ENCODE data around the gene TPGS2. TPM values are rescaled to one million over a fixed set of nuclear protein-coding genes. Genes with fewer than 3 reads are reported as not detected.

Gene TPGS2
- total RNA-seq, 1 experiment from 2014 or later: 93.3 TPM

DNA sequence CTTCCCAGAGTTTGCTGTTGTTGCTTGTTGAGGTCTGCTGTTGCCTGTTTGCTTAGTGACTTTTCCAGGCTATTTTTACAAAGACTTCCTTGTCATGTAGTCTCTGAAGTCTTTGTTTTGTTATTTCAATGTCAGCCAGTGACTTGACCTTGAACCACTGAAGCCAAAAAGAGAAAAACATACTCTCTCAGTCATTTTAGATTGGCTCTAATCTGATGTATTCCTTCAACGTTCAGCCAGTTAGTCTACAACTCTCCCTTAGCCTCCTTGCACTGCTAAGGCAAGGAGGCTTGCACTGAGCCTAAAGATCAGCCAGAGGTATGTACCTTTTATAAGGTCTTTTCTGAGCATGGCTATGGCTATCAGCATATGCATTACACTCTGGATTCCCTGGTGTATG is 28.0 kb upstream of the TPGS2 start:
- ChIA-PET RAD21 (ENCODE audit: low non-redundant PET in 1 of 2, low total read pairs in 2 of 2, uncharacterized antibody in 2 of 2, unreplicated experiment in 2 of 2) (no interaction called here), CTCF (no interaction called here), POLR2A (no interaction called here)
- no peaks in the 10 kb centered on the region for H3K27me3 ChIP-seq (ENCODE audit: insufficient read depth, low read length)
- DNase-seq (ENCODE audit: low read depth, low spot score) (no peak), ATAC-seq (no peak)
- no peak overlapping the region for H3K4me2 ChIP-seq (ENCODE audit: low read length)
- no TSS peak for BruUV-seq (replicated peaks)
- H3K79me2 ChIP-seq (ENCODE audit: insufficient read depth, low read length): no peaks in the 10 kb centered on the region
- H3K27ac ChIP-seq (ENCODE audit: low read depth, low read length): no peak overlapping the region
- no peaks in the 10 kb centered on the region for H3K4me1 ChIP-seq (ENCODE audit: control insufficient read depth in 1 of 2, insufficient read depth in 2 of 2, low read length in 2 of 2)
- no peak overlapping the region for H2AFZ ChIP-seq (ENCODE audit: low read depth, low read length, poor library complexity, severe bottlenecking)
- no peaks in the 10 kb centered on the region; a peak in 1 of 4 replicates for H3K9me3 ChIP-seq (ENCODE audit: control insufficient read depth in 1 of 2, insufficient read depth in 1 of 2, low read depth in 1 of 2, low read length in 2 of 2)
- no peaks in the 10 kb centered on the region for H3K9me2 ChIP-seq (ENCODE audit: insufficient read depth)
- no peak overlapping the region for H3K9ac ChIP-seq (ENCODE audit: low read length)
- H3K4me3 ChIP-seq (replicated peaks in 1 of 2; ENCODE audit: low read depth in 1 of 2, low read length in 2 of 2): no peak overlapping the region
- TF ChIP-seq SP1 (IDR thresholded peaks at IDR 0.05; ENCODE audit: low read depth) (no peak), ZBTB33 (IDR thresholded peaks at IDR 0.05; ENCODE audit: extremely low read depth, insufficient replicate concordance, low read length) (no peak), FOSL1 (IDR thresholded peaks at IDR 0.05; ENCODE audit: low read depth) (no peak), TCF7L2 (IDR thresholded peaks at IDR 0.05; ENCODE audit: borderline replicate concordance, extremely low read depth, insufficient read depth, insufficient read length) (no peak), ELF1 (IDR thresholded peaks at IDR 0.05; ENCODE audit: borderline replicate concordance, low read depth) (no peak), RAD21 (IDR thresholded peaks at IDR 0.05; ENCODE audit: low read depth) (no peak), JUND (IDR thresholded peaks at IDR 0.05) (no peak), CBX3 (IDR thresholded peaks at IDR 0.05; ENCODE audit: low read depth) (no peak)
- TF ChIP-seq, protein P1, sequence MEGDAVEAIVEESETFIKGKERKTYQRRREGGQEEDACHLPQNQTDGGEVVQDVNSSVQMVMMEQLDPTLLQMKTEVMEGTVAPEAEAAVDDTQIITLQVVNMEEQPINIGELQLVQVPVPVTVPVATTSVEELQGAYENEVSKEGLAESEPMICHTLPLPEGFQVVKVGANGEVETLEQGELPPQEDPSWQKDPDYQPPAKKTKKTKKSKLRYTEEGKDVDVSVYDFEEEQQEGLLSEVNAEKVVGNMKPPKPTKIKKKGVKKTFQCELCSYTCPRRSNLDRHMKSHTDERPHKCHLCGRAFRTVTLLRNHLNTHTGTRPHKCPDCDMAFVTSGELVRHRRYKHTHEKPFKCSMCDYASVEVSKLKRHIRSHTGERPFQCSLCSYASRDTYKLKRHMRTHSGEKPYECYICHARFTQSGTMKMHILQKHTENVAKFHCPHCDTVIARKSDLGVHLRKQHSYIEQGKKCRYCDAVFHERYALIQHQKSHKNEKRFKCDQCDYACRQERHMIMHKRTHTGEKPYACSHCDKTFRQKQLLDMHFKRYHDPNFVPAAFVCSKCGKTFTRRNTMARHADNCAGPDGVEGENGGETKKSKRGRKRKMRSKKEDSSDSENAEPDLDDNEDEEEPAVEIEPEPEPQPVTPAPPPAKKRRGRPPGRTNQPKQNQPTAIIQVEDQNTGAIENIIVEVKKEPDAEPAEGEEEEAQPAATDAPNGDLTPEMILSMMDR (IDR thresholded peaks at IDR 0.05 in 2 of 3, conservative IDR thresholded peaks at IDR 0.05 in 1 of 3; ENCODE audit: borderline replicate concordance in 1 of 3, insufficient read depth in 1 of 3, low read depth in 2 of 3, low read length in 2 of 3): no peak
- no peaks in the 10 kb centered on the region for H3K36me3 ChIP-seq (ENCODE audit: control insufficient read depth in 1 of 2, insufficient read depth in 2 of 2, low read length in 2 of 2)
- no peaks in the 10 kb centered on the region for H4K20me1 ChIP-seq (ENCODE audit: insufficient read depth)
- intact Hi-C loops (cut with micrococcal nuclease): no loop called here

Data from HCT116 (cell line).